MM.1S (cell line): ENCODE measurements around the gene SMIM13.

Source experiments
- DNase-seq: peaks from one replicate; pipeline ENCODE4 v3.0.0-alpha.2; 2015
- H2AFZ ChIP-seq: fragments of 300-600 bp; sonication (generic); 2 replicates; pipeline ENCODE4 v1.6.0; 2016; ENCODE audit warnings: antibody characterized with exemption, low read length
- H3F3A ChIP-seq: fragments of 300-600 bp; sonication (generic); 2 replicates; pipeline ENCODE4 v1.6.1; 2016; ENCODE audit warnings: mild to moderate bottlenecking, antibody characterized with exemption, low read length, moderate library complexity, mixed read lengths; ENCODE audit not compliant: insufficient read depth
- H3K27ac ChIP-seq: fragments of 300-600 bp; sonication (generic); 2 replicates; pipeline ENCODE4 v1.5.1; 2016; ENCODE audit warnings: mild to moderate bottlenecking, low read length
- H3K27me3 ChIP-seq: fragments of 300-600 bp; sonication (generic); replicated peaks from 2 replicates; pipeline ENCODE4 v1.6.0; 2016; ENCODE audit warnings: low read length; ENCODE audit not compliant: insufficient read depth
- H3K36me3 ChIP-seq: fragments of 300-600 bp; sonication (generic); replicated peaks from 2 replicates; pipeline ENCODE4 v1.6.1; 2016; ENCODE audit warnings: mild to moderate bottlenecking, low read length, mixed read lengths; ENCODE audit not compliant: insufficient read depth
- H3K4me1 ChIP-seq: fragments of 300-600 bp; sonication (generic); 2 replicates; pipeline ENCODE4 v1.6.1; 2016; ENCODE audit warnings: low read length, mixed read lengths
- H3K4me2 ChIP-seq: fragments of 300-600 bp; sonication (generic); 2 replicates; pipeline ENCODE4 v1.6.0; 2016; ENCODE audit warnings: low read depth, low read length
- H3K4me3 ChIP-seq: fragments of 300-600 bp; sonication (generic); 2 replicates; pipeline ENCODE4 v1.5.1; 2016; ENCODE audit warnings: low read length, mixed read lengths
- H3K79me2 ChIP-seq: fragments of 300-600 bp; sonication (generic); 2 replicates; pipeline ENCODE4 v1.6.1; 2016; ENCODE audit warnings: mixed run types, low read length, mixed read lengths
- H3K9ac ChIP-seq: fragments of 300-600 bp; sonication (generic); 2 replicates; pipeline ENCODE4 v1.6.1; 2016; ENCODE audit warnings: low read length, mixed read lengths
- H3K9me2 ChIP-seq: fragments of 300-600 bp; sonication (generic); replicated peaks from 2 replicates; pipeline ENCODE4 v1.6.1; 2016; ENCODE audit warnings: mild to moderate bottlenecking, low read length, mixed read lengths; ENCODE audit not compliant: insufficient read depth
- H3K9me3 ChIP-seq: fragments of 300-600 bp; sonication (generic); replicated peaks from 2 replicates; pipeline ENCODE4 v1.6.1; 2016; ENCODE audit warnings: mild to moderate bottlenecking, low read length, mixed read lengths; ENCODE audit not compliant: insufficient read depth
- H4K20me1 ChIP-seq: fragments of 300-600 bp; sonication (generic); 2 replicates; pipeline ENCODE4 v1.6.1; 2016; ENCODE audit warnings: mild to moderate bottlenecking, low read length, moderate library complexity, mixed read lengths; ENCODE audit not compliant: insufficient read depth
- CTCF ChIP-seq: fragments of 300-600 bp; sonication (generic); IDR thresholded peaks from 2 replicates; pipeline ENCODE4 v1.5.1; 2016; ENCODE audit warnings: antibody characterized with exemption, low read length, mixed read lengths
- EZH2 ChIP-seq: fragments of 300-600 bp; sonication (generic); optimal IDR thresholded peaks from 2 replicates; pipeline ENCODE3; 2017; ENCODE audit warnings: low read depth, mild to moderate bottlenecking, antibody characterized with exemption, low read length, mixed read lengths
- EZH2phosphoT487 ChIP-seq: fragments of 300-600 bp; sonication (generic); IDR thresholded peaks from 2 replicates; pipeline ENCODE4 v1.6.1; 2018; ENCODE audit warnings: antibody characterized with exemption, low read length

SMIM13 gene

GRCh38 chr6:11092668-11093375 lies 812 bp upstream of the SMIM13 start:
- TF ChIP-seq EZH2 (no peak), CTCF (no peak), EZH2phosphoT487 (no peak)
- H4K20me1 ChIP-seq, result no peaks in the 10 kb centered on the region
- H3K9ac ChIP-seq, result peak overlapping the region; percentile 98
- peak overlapping the region; percentile 92 for H3K27ac ChIP-seq
- H3K4me1 ChIP-seq, result peaks cover 21% of the 10 kb centered on the region
- H3K4me2 ChIP-seq, result peak overlapping the region; percentile 78
- H3K9me2 ChIP-seq, result no peaks in the 10 kb centered on the region
- peaks cover 26% of the 10 kb centered on the region for H3F3A ChIP-seq
- peaks cover 36% of the 10 kb centered on the region for H3K79me2 ChIP-seq
- H2AFZ ChIP-seq, result peak overlapping the region; percentile 97
- peak overlapping the region; percentile 96 for H3K4me3 ChIP-seq
- no peaks in the 10 kb centered on the region for H3K9me3 ChIP-seq
- peak; percentile 76 for DNase-seq
- no peaks in the 10 kb centered on the region for H3K27me3 ChIP-seq
- no peaks in the 10 kb centered on the region; the same call in 1 of the 2 replicates for H3K36me3 ChIP-seq

- no peak for DNase-seq
- TF ChIP-seq EZH2phosphoT487 (no peak), CTCF (no peak), EZH2 (no peak)
These were observed 333 bp upstream of the SMIM13 start for GRCh38 chr6:11093376-11093625.

DNA sequence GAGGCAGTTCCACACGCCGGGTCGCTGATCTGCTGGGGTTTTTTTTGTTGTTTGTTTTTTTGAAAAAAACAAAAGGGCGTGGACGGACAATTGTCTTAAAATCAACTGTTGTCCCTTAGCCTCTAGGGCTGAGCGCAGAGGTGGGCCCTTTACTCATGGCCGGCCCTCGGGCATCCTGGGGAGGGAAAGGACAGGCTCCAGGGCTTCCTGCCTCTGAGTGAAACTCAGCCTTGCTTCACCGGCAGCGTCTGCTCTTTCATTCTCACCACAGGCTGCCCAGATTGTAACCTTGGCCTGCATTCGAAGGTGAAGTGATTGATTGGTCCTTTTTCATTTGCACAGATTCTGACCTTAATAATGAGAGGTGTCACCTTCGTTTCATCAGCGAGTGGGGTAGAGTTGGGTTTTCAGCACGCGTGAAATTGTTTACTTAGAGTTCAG lies 797 bp downstream of the SMIM13 start:
- H3K27ac ChIP-seq, result peak overlapping the region; percentile 92
- no peaks in the 10 kb centered on the region; the same call in 1 of the 2 replicates for H3K36me3 ChIP-seq
- H3K4me3 ChIP-seq, result peak overlapping the region; percentile 97
- H3K9me2 ChIP-seq, result no peaks in the 10 kb centered on the region
- TF ChIP-seq EZH2phosphoT487 (no peak), EZH2 (no peak), CTCF (no peak)
- H3F3A ChIP-seq, result peaks cover 26% of the 10 kb centered on the region
- peak overlapping the region; percentile 92 for H3K4me2 ChIP-seq
- H4K20me1 ChIP-seq, result no peaks in the 10 kb centered on the region
- no peaks in the 10 kb centered on the region for H3K27me3 ChIP-seq
- H2AFZ ChIP-seq, result peak overlapping the region; percentile 88
- H3K9ac ChIP-seq, result peak overlapping the region; percentile 93
- H3K9me3 ChIP-seq, result no peaks in the 10 kb centered on the region
- peaks cover 21% of the 10 kb centered on the region for H3K4me1 ChIP-seq
- peak; percentile 67 for DNase-seq
- H3K79me2 ChIP-seq, result peaks cover 52% of the 10 kb centered on the region

More at GRCh38 chr6:11093376-11093625, 333 bp upstream of the SMIM13 start:
- H3K27me3 ChIP-seq, result no peaks in the 10 kb centered on the region
- no peaks in the 10 kb centered on the region; the same call in 1 of the 2 replicates for H3K36me3 ChIP-seq
- peak overlapping the region; percentile 98 for H3K9ac ChIP-seq
- no peaks in the 10 kb centered on the region for H3K9me2 ChIP-seq
- H3K4me3 ChIP-seq, result peak overlapping the region; percentile 96
- H3K4me2 ChIP-seq, result peak overlapping the region; percentile 78
- H3F3A ChIP-seq, result peaks cover 26% of the 10 kb centered on the region
- H3K79me2 ChIP-seq, result peaks cover 41% of the 10 kb centered on the region
- H2AFZ ChIP-seq, result peak overlapping the region; percentile 97
- no peaks in the 10 kb centered on the region for H4K20me1 ChIP-seq
- peaks cover 21% of the 10 kb centered on the region for H3K4me1 ChIP-seq
- H3K27ac ChIP-seq, result peak overlapping the region; percentile 92
- H3K9me3 ChIP-seq, result no peaks in the 10 kb centered on the region
